SHP77 (cell line): ENCODE data around the gene GHRHR.

Experiments used
- DNase-seq, 2 experiments: peaks; one replicate each; lab custom pipeline; 2025; lab: John Stamatoyannopoulos, UW

The GHRHR gene

DNA sequence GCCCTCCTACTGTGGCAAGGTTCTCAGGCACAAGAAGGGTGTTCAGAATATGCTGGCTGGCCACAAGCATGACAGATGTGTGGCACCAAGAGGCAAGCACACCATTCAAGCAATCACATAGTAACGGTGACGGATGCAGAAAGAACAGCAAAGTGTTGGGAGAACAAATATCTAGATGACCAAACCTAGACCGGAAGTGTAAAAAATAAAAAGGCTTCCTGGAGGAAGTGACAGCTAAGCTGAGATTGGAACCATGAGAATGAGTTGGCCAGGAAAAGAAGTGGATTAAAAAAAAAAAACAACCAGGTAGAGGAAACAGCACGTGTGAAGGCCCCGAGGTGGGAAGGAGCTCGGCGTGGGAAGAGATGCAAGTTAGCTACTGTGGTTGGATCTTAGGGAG is 22.0 kb downstream of the GHRHR start:
- DNase-seq: no peak

GRCh38 chr7:30986331-30986730 is 22.6 kb downstream of the GHRHR start:
- no peak for DNase-seq

DNA sequence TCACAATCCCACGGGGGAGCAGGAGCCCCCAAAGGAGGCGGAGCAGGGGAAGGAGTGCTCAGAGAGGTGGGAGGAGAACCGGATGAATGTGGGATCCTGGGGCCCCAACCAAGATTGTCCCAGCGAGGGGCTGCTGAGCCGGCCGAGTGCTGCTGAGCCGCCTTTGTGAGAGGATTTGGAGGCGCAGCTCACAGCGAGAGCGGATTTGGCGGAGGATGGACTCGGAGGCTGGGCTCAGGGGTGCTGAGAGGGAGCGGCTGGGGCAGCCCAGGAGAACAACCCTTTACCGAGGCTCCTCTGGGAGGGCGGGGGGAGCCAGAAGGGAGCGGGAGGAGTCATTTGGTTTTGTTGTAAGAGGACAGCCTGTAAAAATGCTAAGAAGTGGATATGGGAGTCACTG is 23.0 kb downstream of the GHRHR start:
- DNase-seq: no peak

- DNase-seq: no peak
These were observed 23.4 kb downstream of the GHRHR start for GRCh38 chr7:30987178-30987577.

DNA sequence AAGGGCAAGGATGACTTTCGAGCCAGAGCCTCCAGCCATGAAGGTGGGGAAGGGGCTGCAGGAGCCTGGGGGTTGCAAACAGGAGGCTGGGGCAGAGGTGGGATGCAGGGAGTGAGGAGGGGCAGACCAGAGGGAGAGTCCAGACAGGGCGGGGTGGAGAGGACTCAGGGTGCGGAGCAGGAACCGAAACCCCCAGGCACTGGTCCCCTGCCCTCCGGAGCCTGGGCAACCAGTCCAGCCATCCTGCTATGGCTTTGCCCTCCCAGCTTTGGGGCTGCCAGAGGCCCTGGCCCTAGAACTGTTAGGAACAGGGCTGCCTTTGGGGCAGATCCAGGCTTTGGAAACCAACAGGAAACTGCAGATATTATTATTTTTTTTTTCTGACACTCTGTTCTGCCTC is 24.2 kb downstream of the GHRHR start:
- no peak for DNase-seq

- DNase-seq: no peak
These were observed 24.7 kb downstream of the GHRHR start for GRCh38 chr7:30988351-30989005.

GRCh38 chr7:30989008-30989823 is 25.5 kb downstream of the GHRHR start:
- DNase-seq: no peak

DNA sequence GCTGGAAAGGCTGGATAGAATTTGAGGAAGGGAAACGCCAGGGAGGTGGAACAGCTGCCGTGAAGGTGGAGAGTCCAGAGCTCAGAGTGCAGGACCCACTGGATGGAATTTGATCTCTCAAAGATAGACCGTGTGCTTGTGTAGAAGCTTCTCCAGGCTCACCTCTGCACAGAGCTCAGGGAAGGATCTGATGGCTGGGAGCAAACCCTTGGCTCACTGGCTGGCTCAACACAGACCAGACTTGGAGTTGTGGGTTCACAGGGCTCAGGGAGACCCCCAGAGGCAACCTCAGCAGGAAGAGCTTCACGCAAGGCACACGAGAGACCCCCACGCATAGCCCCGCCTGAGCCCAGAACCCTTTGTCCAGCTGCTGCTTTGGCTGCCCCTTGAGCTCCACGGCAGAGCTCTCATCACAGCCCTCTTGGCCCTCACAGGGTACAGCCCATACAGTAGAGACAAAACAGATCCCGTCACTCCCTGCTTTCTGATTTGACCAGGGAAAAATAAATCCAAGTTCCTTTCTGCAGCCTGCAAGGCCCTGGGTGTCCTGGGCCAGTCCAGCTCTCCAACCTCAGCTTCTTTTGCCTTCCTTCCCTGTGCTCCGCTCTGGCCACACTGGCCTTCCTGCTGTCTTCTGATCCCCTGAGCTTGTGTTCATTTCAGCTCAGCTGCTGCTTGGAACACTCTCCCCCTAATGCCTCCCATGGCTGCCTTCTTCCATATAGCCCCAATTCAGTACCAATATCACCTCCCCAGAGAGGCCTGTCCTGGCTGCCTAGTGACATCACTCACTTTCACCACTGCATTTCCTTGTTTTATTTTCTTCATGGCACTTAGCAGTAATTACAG is 26.3 kb downstream of the GHRHR start:
- no peak for DNase-seq

GRCh38 chr7:30990673-30991170 is 27.0 kb downstream of the GHRHR start:
- DNase-seq: no peak

DNA sequence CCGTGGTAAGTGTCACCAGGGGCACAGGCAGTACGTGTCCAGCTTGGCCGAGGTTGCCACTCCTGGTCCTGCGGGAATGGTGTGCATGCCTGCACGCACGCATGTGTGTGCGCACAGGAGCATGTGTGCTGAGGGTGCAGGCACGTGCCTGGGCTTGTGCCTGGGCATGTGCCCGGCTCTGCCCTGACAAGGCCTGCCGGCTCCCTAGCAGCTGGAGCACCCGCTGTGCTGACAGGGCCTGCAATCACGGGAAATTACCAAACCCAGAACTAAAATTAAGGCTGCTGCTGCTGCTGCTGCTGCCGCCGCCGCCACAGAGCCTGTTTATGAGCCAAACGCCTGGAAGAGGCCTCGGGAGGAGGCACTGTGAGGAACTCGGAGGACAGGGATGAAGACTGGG is 28.7 kb downstream of the GHRHR start:
- no peak for DNase-seq

DNA sequence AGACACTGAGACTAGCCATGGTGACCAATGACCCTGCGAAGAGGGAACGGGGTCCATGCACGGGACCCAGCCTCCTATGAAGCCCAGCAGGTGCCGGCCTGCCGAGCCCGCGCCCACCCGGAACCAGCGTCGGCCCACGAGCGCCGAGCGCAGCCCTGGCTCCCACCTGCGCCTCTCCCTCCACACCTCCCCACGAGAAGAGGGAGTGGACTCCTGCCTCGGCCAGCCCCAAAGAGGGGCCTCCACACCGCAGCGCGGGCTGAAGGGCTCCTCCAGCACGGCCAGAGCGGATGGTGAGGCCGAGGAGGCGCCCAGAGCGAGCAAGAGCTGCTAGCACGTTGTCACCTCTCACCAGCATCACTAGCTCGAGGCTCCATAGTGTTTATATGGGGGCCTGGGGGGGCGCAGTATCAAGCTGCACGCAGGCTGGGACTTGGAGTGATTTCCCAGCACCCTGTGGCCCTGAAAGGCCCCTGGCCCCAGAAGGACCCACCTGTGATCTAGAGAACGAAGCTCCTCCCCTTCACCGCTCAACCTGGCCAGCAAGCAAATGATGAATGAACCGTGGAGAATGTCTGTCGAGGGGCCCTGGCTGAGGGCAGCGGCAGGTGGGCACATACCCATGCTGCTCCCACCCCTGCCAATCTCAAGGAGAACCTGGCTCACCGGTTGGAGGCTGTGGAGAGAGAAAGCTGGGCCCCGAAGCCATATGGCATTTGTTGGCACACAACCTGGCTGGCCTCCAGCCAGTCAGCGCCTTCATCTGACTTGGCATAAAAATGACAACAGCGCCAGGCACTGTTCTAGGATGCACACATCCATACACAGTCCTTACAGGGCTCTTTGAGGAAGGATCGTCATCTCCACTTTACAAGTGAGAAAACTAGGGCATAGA is 30.7 kb downstream of the GHRHR start:
- DNase-seq: no peak

- no peak for DNase-seq
These were observed 31.8 kb downstream of the GHRHR start for GRCh38 chr7:30995536-30995935.

- DNase-seq: no peak
These were observed 32.5 kb downstream of the GHRHR start for GRCh38 chr7:30996256-30996655.

DNA sequence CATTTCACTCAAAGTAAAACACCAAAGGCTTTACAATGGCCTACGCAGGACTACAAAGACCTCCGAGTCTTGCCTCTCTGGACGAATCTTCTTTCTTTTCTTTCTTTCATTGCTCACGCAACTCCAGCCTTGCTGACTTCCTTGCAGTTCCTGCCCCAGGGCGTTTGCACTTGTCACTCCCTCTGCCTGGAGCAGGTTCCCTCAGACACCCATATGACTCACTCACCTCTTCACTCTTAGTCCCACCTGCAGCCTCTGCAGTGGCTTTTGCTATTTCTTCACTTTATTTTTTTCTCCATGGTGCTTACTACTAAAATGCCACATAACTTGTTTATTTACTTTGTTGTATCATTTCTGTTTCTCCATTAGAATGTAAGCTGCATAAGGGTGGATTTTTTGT is 33.1 kb downstream of the GHRHR start:
- DNase-seq: no peak

GRCh38 chr7:30997316-30997715 is 33.6 kb downstream of the GHRHR start:
- no peak for DNase-seq

DNA sequence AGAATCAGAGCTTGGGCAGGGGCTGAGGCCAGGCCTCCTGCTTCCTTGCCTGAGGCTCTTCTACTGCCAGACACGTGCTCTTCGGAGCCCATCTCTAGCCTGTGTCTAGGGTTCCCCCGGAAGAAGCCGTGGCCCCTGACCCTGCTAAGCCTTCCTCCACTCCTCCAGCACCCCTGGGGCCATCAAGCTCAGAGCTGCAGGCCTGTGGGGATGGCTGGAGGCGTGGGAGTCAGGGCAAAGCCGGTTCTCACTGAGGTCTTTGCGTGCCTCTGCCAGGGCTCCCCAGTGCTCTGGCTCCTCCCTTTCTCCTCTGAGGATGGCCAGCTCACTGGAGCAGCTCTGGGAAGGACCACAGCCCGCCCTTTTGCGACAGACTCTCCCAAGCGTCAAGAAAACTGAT is 34.4 kb downstream of the GHRHR start:
- DNase-seq: no peak

GRCh38 chr7:31000161-31000693 is 36.5 kb downstream of the GHRHR start:
- no peak for DNase-seq

GRCh38 chr7:31000779-31001178 is 37.0 kb downstream of the GHRHR start:
- DNase-seq: no peak

DNA sequence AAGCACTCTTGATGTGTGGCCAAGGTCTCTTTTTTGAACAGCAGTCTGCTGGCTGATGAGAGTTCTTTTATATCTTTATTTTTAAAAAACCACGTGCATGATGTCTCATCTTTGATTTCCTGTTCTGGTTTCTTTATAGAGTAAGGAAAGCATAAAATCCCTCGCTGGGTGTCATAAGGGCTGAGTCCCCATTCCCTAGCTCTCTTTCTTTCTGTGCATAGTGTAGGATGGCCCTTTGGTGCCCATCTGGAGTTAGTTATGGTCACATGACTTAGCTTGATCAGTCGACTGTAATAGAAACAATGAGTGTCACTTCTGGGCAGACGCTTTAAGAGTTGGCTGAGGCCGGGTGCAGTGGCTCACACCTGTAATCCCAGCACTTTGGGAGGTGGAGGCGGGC is 38.5 kb downstream of the GHRHR start:
- DNase-seq: no peak

DNA sequence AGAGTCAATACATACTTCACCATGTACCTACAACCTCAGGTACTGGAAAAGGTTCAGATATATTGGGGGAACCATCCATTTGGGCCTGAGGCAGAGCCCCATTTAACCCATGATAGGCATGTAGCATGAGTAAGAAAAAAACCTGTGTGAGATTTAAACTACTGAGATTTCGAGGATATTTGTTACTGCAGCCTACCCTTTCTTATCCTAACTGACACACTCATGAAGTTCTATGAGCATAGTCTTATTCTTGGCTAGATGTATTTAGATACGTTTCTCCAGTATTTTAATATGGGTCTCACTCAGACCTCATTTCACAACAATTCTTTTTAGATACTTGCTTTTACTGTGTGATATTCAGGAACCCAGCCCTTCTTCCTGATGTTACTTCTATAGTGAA is 39.3 kb downstream of the GHRHR start:
- DNase-seq: no peak

GRCh38 chr7:31003721-31004120 is 40.0 kb downstream of the GHRHR start:
- DNase-seq: no peak
